Skin epidermis (tissue), 12 donors: ENCODE measurements around the gene CAPZB.
A peak's percentile ranks its signal among the peaks of the same experiment; 100 is the strongest.

Source experiments
- H3K27ac ChIP-seq, 21 experiments: fragments of 200-600 bp; sonication (generic) in 11 of 21; one replicate each; pipeline ENCODE4 v1.5.0; 2020; ENCODE audit warnings: mild to moderate bottlenecking in 3 of 21, inconsistent platforms in 2 of 21, moderate library complexity in 2 of 21
- H3K4me3 ChIP-seq, 7 experiments: fragments of 200-600 bp; sonication (generic) in 2 of 7; one replicate each; pipeline ENCODE4 v1.5.0; 2020; ENCODE audit warnings: inconsistent platforms in 2 of 7, mild to moderate bottlenecking in 2 of 7, moderate library complexity in 1 of 7

The CAPZB gene

GRCh38 chr1:19400875-19401534 is 84.3 kb downstream of the CAPZB start:
- Histone ChIP-seq H3K27ac (peak overlapping the region in 13 of 21 experiments; percentile 2 to 86 (median 63)), H3K4me3 (no peak overlapping the region)

DNA sequence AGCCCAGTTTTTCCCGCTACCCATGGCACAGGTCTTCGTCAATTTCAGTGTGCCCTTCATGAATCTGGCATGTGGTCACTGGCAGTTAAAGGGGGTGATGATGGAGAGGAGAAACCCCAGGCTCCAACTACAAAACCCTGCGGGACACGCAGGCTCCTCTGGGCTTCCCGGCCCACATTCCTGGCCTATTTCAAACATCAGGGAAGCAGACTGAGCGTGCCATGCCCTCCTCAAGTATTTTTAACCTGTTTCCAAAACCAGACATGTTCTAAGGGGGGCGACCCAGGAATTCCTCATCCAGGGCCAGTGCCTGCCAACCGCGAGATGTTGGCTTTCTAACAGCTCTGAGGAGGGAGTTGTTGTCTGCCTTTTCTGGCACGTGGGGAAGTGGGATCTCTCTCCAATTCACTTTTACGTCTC is 85.1 kb downstream of the CAPZB start:
- H3K27ac ChIP-seq = peak overlapping the region in 12 of 21 experiments; percentile 2 to 86 (median 62)
- no peak overlapping the region for H3K4me3 ChIP-seq

GRCh38 chr1:19398309-19398760 is 87.0 kb downstream of the CAPZB start:
- Histone ChIP-seq H3K4me3 (no peak overlapping the region), H3K27ac (peak overlapping the region in 17 of 21 experiments; percentile 7 to 86 (median 50))

DNA sequence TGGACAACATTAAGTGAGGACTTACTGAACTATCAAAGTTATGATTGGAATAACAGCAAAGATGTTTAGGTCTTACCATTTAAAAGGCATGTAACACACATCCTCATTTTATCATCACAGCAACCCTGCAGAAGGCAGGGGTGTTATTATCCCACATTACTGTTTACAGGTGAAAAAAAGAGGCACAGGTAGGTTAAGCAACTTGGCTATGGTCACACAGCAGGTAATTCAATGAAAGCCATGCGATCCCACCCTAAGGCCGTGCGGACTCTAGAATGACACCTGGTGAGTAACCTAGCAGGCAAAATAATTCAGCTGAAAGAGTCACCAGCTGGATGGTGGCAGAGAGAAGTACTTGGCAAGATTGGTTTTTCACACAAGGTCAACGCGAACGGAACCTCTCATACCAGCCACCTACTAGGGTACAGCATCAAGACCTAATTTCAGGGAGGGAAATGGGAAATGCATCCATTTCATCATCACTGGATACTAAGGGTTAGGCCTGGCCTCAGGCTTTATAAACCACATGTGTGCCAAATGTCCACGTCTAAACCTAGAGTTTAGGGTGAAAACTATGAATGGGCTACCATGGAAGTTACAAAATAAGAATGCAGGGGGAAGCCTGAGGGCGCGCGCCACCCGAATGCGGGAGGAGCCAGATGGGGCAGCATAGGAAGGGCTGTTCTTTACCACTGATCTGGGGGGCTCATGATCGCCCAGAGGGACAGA is 88.0 kb downstream of the CAPZB start:
- Histone ChIP-seq H3K27ac (peak overlapping the region in 17 of 21 experiments; percentile 0 to 86 (median 50)), H3K4me3 (no peak overlapping the region)

DNA sequence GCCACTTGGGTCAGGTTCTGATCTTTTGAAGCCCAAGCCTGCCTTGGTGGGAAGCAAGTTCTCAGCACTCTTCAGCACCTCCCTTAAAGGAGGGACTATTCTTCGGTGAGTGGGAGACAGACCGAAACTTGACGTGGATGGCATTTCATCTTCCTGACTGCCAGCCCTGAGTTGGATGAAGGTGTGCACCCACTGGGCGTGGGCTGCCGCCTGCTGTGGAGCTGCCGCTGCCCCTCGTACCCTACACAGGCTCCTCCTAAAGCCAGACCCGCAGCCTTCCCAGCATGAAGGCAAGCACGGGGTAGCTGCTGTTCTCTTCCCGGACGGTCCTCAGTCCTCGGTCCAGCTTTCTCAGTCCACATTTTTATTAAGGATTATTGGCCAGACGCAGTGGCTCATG is 89.1 kb downstream of the CAPZB start:
- H3K27ac ChIP-seq = peak overlapping the region in 8 of 21 experiments; percentile 1 to 68 (median 27)
- no peak overlapping the region for H3K4me3 ChIP-seq

DNA sequence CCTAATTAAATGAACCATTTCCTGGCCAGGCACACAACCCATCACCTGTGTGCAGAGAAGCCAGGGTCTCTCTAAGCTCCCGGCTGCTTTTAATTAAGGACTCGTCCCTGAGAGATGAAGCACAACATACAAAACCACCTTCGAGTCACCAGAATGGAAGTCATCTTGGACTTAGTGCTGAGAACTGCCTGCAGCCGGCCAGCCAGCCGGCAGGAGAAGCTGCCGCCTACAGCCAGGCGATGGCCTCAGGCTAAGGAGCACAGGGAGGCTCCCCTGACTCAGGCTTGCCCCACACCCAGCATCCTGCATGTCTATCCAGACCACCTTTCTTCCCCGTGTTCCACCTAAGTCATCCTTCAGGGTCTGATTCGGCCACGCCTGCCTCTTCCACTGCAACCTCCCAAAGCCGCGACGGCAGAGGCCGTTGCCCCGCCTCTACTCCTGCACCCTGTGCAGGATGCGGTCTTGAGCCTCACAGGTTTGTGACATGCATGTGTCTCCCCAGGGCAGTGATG is 89.6 kb downstream of the CAPZB start:
- Histone ChIP-seq H3K4me3 (no peak overlapping the region), H3K27ac (peak overlapping the region in 11 of 21 experiments; percentile 1 to 68 (median 26))

GRCh38 chr1:19393046-19393445 is 92.3 kb downstream of the CAPZB start:
- Histone ChIP-seq H3K4me3 (no peak overlapping the region), H3K27ac (peak overlapping the region in 12 of 21 experiments; percentile 0 to 89 (median 71))

GRCh38 chr1:19392221-19392620 is 93.1 kb downstream of the CAPZB start:
- no peak overlapping the region for H3K4me3 ChIP-seq
- H3K27ac ChIP-seq = peak overlapping the region in 16 of 21 experiments; percentile 3 to 89 (median 75)

DNA sequence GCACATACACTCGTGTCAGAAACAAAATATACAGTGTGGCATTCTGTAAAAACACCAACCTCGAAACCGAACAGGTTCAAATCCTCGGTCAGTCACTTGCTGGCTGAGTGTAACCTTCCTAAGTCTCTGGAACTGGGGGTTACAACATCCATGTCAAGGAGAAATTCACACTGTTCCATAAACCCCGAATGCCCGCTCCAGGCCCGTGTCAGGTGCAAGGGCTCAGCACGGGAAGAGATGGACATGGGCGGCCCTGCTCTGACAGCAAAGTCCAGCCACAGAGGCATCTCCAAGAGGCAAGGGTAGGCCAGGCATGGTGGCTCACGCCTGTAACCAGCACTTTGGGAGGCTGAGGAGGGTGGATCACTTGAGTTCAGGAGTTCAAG is 93.8 kb downstream of the CAPZB start:
- Histone ChIP-seq H3K27ac (peak overlapping the region in 20 of 21 experiments; percentile 43 to 89 (median 74)), H3K4me3 (peak overlapping the region in 2 of 7 experiments; percentile 2 to 11)

GRCh38 chr1:19390901-19391595 is 94.3 kb downstream of the CAPZB start:
- Histone ChIP-seq H3K4me3 (peak overlapping the region in 1 of 7 experiments; percentile 11), H3K27ac (peak overlapping the region in 20 of 21 experiments; percentile 43 to 89 (median 76))

GRCh38 chr1:19390166-19390850 is 95.0 kb downstream of the CAPZB start:
- H3K27ac ChIP-seq = peak overlapping the region in 20 of 21 experiments; percentile 43 to 89 (median 76)
- no peak overlapping the region for H3K4me3 ChIP-seq

- Histone ChIP-seq H3K27ac (peak overlapping the region in 3 of 21 experiments; percentile 11 to 82 (median 18)), H3K4me3 (no peak overlapping the region)
Measured at GRCh38 chr1:19388980-19389379, 96.4 kb downstream of the CAPZB start.

DNA sequence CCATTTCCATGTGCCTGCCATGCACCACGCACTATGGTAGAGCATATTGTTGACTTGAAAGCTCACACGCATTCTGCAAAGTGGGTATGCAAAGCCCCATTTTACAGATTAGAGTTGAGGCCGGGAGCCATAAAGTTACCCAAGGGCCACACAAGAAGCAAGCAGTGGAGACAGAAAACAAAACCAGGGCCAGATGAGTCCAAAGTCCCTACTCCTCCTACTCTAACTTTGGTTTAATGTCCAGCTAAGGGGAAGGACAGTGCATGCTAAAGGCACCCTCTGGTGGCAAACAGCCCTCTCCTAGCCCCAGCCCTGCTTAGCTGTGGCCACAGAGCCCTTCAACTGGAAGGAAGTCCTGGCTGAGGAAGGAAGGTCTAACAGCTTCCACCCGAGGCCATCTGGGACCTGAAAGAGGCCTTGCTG is 98.3 kb downstream of the CAPZB start:
- Histone ChIP-seq H3K27ac (peak overlapping the region in 11 of 21 experiments; percentile 2 to 80 (median 64)), H3K4me3 (no peak overlapping the region)

- H3K27ac ChIP-seq = peak overlapping the region in 20 of 21 experiments; percentile 6 to 80 (median 56)
- no peak overlapping the region for H3K4me3 ChIP-seq
Measured at GRCh38 chr1:19385869-19386591, 99.3 kb downstream of the CAPZB start.

GRCh38 chr1:19385221-19385620 is 100.1 kb downstream of the CAPZB start:
- Histone ChIP-seq H3K4me3 (no peak overlapping the region), H3K27ac (peak overlapping the region in 15 of 21 experiments; percentile 34 to 80 (median 64))

GRCh38 chr1:19384772-19385187 is 100.6 kb downstream of the CAPZB start:
- H3K27ac ChIP-seq = peak overlapping the region in 2 of 21 experiments; percentile 57 to 80
- no peak overlapping the region for H3K4me3 ChIP-seq

- Histone ChIP-seq H3K27ac (peak overlapping the region in 3 of 21 experiments; percentile 4 to 80 (median 38)), H3K4me3 (no peak overlapping the region)
Measured at GRCh38 chr1:19384113-19384512, 101.2 kb downstream of the CAPZB start.

GRCh38 chr1:19382222-19382621 is 103.1 kb downstream of the CAPZB start:
- no peak overlapping the region for H3K4me3 ChIP-seq
- no peak overlapping the region for H3K27ac ChIP-seq
